DLD1 (cell line): ENCODE measurements around the gene CDRT4.

Experiments
- in situ Hi-C: cut with HindIII; loops from 2 replicates; pipeline ENCODE4 v1.10.0; 2017; ENCODE audit warnings: low sequenced_read_pairs

The CDRT4 gene

DNA sequence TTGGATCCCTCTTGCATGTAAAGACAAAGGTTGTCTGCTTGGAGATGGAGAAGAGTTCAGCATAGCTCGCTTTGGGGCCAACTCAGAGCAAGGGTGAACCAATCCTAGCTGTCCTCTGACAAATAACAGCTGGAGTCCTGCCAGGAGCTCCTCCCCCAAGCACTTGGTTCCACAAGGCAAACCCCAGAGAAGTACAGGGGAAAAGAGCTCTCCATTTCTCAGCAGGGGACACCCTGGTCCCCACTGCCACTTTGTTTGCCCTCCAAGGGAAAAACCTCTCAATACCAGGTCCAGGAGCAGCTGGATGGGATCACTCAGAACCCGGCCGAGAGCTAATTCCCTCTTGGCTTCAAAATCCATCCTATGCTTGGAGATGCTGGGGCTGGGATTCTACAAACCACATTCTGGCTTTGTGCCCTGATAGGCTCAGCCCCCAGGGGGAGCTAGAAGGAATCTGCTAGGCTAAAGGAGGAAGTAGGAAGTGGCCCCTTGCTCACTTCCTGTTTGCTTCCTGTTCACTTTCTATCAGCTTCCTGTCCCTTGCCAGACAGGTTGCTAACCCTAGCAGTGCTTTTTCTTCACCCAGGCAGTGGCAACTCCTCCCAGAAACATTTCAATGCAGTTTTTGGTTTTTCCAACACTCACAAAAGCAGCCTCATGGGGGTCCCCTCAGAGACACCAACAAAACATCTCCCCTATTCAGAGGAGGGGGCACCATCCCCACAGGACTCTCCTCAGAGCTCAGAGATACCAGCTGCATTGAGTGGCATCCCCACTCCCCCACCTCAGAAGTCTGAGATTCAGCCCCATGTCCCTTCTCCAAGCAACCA lies 30.7 kb downstream of the CDRT4 start:
- in situ Hi-C loops: no loop called here

DNA sequence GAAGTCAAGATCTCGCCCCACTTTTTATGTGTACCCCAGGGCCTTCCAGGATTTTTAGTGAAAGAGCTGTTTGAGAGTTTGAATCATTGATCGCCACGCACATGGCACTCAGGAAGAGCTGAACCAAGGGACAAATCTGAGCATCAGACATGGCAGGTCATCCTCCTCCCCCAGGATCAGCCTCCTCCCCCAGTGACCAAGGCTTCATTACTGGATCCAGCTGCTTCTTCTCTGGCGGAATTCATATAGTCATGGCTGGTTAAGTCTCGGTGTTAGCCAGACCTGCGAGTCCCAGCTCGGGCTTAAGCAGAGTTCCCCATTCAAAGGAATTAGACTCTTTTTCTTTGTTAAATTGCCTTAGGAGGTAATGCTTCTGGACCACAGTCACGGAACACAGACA lies 32.5 kb downstream of the CDRT4 start:
- in situ Hi-C loops: no loop called here

DNA sequence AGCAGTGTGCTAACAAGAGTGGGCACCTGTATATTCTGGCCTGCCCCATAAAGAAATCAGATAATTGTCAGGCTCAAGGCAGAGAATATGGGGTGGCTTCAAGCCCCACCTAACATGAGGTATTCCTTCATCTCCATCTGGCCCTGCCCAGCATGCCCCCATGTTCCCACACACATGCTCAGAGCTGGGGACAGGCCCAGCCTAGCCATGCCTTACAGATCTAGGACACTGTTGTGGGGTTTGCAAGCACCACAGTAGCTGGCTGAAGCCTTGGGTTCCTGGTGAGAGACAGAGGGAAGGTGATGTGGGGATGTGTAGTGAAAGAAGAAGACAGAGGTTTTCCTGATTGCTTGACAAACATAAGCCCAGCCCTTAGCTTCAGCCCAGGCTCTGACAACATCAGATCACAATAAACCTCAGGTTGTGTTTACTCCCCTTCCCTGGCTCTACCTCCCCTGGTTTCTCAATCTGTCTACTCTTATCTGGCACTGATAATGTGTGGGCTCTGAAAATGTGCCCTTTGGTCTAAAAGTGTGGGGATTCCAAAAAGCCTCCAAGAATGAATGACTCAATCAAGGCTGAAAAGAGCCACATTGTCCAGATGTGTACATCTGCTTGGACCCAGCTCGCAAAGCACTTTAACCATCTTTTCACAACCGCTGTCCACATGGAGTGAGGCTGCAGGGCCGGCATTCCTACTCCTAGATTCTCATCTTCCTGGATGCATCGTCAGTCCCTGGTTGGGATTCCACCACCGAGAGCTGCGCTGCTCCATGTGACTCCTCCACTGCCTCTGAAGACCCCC lies 34.4 kb downstream of the CDRT4 start:
- in situ Hi-C loops: no loop called here

DNA sequence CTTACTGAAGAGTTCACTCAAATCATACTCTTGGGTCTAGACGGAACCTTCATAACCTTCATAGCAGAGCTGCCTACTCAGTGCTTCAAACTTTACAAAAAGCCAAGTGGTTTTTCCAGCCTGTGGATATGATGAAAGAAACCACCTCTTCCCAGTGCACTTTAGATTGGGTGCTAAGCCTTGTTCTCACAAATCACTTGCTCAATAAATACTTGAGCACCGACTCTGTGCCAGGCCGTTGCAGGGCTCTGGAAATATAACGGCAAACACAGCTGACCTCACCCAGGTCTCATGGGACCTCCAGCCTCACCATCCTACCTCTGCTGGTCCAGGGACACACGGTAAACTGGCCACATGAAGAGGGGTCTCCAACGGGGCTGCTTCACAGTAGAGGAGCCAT lies 35.7 kb downstream of the CDRT4 start:
- in situ Hi-C loops: no loop called here

DNA sequence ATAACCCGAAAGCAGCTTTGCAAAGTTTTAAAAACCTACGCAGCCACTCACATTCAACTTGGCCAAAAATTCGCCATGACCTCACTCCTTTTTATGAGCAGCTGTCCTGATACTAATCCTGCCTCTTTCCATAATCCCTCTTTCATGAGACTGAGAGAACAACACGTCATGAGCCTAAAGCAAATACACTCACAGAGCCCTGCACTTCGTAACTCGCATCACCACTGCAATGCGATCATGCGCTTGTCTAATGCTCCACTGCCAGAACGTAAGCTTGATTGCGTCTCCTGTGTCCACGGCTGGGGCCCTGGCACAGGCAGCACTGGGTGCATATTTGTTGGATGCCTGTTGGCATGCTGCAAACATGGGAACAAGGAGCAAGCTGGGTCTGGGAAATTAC lies 36.2 kb downstream of the CDRT4 start:
- in situ Hi-C loops: no loop called here

DNA sequence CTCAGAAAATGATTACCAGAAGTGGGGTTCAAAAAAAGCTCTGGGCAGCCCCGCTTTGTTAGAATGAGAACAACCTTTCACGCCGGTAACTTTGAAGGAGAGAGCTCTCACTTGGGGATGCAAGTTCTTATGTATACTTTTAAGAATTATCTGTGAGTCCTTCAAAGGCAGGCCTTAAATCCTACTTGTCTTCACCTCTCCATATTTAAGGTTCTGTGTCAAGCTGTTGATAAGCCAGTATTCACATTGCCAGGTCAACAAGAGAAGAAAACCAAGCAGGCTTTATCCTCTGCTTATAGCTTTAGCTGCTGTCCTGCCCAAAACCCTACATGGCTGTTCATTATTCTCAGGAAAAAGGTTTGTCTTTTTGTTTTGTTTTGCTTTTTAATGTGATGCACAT lies 42.9 kb downstream of the CDRT4 start:
- in situ Hi-C loops: no loop called here

DNA sequence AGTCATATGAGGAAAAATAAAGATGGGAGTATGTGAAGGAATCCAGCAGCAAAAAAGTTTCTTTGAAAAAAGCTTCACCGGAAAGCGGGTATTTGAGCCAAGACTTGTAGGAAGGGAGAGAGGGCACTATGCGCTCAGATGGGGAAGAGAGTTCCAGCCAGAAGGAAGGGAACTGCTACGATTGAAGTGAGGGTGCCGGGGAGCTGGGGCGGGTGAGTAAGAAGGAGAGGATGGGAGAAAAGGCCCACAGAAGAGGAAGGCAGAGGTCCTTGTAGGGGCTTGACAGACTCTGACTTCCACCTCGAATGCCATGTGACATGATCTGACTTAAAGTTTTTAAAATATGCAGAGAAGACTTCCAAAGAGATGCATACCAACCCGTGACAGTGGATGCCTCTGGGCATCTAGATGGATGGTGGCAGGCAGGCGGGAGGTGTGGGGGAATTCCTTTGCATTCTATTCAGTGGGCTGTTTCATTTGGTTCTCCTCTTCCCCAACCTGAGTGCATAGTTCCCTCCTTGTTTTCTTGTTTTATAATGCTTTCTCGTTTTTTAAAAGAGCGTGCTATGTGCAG lies 44.9 kb downstream of the CDRT4 start:
- in situ Hi-C loops: no loop called here

DNA sequence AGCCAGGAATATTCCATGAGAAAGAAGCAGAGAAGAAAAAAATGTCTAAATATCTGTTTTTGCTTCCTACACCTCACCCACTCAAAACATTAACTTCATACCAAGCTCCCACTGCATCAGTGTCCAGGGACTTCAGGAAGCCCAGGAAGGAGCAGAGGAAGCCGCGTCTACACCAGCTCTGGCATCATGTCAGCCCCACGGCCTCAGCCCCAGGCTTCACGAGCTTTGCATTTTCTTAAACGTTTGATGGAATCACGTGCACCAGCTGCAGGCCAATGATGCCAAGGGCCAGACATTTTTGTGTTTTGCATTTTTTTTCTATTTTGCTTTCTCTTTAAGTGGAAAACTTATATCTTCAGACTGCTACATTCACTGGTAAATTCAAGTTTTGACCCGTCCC lies 48.6 kb downstream of the CDRT4 start:
- in situ Hi-C loops: no loop called here

DNA sequence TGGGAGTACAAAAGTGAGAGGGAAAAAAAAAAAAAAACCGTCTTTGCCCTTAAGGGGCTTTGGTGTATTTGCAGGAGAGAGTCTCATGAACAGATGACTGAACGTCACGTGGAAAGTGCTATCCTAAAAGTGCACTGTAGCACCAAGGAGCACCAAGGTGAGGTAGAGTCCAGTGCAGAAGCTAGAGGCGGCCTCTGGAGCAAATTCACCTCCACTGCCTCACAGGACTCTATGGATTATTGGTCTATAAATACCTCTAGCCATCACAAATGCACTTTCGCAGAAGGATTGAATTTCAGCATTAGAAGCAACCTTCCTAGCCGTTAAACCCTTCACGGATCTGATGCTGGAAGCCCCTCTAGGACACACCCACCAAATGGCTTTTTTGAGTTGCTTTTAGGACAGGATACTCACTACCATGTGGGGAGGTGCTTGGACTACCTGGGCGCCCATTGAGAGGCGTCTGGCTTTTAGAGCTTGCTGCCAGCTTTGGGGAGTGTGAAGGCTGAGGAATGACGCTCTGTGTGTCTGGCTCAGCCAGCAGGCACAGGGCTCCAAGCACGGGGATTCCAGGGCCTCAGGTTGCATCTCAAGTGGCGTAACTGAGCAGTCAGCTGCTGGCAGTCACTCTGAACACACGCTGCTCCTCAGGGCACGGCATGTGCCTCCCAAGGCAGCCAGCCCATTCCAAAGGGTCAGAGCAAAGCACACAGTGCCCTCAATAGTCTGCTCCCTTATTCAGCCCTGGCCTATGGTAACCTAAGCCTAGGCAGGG lies 52.7 kb downstream of the CDRT4 start:
- in situ Hi-C loops: no loop called here

DNA sequence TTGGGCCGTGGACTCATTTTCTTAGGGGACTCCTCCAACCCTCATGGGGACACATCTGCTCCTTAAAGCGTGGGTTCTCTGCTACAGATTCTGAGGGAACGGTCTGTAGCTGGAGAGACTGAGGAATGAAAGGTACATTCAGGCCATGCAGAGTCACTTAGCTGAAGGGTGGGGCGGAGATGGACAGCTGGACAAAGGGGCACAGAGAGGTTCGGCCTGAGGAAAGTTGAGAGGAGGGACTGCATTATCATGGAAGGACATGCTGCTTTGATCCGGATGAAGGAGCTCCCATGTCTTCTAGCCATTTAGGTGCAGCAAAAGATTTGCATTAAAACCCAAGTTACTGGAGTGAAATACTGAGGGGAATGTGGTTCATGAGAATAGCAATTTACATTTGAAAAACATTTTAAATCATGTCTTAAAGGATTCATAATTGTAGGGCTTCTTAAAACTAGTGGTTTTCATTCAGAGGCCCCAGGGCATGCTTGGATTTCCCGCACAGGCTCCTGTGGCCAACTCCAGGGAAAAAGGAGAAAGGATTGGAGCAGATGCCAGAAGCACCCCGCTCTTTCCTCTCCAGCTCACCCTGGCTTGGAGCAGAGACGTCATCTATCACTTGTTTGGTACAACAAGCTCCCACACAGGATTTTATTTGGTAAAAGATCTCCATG lies 54.2 kb downstream of the CDRT4 start:
- in situ Hi-C loops: no loop called here

DNA sequence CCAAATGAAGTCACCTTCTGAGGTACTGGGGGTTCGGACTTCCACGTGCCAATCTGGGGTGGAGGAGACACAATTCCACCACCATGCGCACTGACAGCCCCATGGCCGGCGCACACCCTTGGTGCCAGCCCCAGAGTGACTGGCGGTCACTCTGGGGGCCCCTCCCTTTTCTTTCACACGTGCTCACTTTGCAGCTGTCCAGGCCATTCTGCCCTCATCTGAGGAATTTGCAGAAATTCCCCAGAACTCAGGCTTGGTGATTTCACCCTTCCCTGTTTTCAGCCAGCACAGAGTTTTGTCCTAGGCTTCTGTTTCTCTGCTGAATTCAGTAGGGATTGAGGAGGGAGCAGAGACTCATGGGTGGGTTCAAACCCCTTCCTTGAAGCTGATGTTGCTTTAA lies 54.8 kb downstream of the CDRT4 start:
- in situ Hi-C loops: no loop called here

DNA sequence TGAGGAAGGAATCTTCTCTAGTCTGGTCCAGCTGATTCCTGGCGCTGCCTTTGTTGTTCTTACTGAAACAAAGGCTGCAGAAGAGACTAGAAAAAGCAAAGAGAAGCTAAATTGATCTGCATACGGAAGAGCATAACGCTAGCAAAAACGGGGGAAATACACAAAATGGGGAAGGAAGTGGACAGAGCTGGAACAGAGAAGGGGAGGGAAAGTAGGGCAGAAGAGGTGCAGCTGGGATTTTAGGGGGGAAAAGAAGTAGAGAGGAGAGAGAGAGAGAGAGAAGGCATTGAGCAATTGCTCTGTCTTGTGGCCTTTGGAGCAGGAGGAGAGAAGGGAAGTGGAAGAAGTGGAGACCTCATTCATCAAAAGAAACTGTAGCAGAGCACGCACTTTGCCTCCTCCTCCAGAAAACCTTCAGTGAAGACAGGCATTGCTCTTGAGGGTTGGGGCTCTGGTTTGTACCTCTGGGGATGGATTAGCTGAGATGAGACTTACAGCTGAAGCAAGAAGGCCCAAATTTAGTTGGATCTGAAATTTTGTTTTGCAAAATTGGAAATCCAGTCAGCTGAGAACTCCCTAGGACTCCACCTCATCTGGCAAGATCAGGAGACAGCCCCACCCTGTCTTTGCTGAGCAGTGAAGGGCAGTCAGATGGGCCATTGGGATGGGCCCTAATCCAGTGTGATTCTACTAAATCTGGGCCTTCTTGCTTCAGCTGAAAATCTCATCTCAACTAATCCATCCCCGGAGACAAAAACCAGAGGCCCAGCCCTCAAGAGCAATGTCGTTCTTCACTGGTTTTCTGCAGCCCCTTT lies 55.8 kb downstream of the CDRT4 start:
- in situ Hi-C loops: no loop called here

DNA sequence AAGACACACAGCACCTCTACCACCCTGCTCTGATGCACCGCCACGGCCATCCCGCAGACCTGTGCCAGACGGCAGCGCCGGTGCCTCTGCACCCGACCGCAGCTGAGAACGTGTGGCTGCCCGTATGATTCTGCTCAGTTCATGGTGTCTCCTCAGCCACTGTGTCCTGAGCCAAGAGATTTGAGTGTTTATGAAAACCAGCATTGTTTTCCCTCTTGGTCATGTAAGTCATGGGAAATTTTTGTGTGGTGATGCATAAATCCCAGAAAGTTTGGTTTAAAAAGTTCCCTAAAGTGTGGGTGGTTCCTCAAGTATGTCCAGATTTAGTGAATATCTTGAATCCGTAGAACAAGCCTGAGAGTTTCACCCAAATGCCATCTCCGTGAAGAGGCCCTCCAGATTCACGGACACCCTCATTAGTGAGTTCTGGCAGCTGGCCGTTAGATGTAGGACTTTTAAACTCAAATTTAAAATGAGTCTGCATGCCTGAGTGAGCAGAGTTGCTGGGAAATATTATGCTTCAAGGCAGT lies 57.6 kb downstream of the CDRT4 start:
- in situ Hi-C loops: no loop called here

DNA sequence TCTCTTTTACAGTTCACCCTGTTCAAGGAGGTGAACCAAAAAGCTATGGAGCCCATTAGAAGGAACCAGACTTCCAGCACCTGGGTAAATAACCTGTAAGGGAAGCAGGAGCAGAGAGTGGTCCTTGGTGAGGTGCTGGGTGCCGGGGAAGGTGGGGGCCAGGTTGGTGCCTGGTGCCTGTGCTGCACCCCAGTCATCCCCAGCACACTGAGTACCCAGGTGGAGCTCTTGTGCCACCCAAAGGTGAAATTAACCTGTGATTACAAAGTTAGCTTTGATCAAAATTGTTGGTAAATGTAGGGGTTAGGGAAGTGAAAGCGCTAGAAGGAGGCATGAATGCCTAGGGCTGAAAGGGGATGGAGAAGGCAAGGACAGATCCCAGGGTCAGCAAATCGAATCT lies 58.6 kb downstream of the CDRT4 start:
- in situ Hi-C loops: no loop called here

DNA sequence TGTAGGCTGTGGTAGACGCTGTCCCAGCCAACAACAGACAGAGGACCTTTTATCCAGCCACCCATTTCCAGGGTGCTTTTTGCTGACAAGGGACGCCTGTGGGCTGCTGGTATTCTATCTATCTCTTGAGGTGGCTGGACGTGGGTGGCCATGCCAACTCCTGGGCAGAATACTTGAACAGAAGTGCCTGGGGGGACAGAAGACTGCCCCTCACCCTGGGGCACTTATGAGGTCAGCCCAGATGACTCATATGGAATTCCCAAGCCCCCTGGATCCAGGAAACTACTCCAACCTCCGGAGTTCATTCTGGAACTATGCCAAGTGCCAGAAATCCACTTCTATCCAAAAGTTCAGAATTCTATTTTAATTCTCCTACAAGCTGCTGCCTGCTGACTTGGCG lies 61.3 kb downstream of the CDRT4 start:
- in situ Hi-C loops: no loop called here

DNA sequence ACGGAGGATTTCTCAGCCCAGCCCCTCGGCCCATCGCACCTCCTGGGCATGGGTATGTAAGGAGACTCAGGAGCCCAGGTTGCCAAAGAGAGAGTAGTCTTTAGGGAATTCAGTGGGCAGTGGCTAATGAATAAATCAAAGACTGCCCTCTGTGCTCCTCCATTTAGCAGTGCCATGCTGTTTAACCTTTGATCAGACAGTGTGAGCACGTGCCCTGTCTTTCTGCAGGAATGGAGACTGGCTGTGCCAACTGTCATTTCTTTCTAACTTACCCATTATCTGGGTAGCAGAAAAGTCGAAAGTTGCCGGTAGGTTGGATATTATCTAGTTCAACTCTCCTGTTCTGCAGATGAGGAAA lies 62.4 kb downstream of the CDRT4 start:
- in situ Hi-C loops: no loop called here

DNA sequence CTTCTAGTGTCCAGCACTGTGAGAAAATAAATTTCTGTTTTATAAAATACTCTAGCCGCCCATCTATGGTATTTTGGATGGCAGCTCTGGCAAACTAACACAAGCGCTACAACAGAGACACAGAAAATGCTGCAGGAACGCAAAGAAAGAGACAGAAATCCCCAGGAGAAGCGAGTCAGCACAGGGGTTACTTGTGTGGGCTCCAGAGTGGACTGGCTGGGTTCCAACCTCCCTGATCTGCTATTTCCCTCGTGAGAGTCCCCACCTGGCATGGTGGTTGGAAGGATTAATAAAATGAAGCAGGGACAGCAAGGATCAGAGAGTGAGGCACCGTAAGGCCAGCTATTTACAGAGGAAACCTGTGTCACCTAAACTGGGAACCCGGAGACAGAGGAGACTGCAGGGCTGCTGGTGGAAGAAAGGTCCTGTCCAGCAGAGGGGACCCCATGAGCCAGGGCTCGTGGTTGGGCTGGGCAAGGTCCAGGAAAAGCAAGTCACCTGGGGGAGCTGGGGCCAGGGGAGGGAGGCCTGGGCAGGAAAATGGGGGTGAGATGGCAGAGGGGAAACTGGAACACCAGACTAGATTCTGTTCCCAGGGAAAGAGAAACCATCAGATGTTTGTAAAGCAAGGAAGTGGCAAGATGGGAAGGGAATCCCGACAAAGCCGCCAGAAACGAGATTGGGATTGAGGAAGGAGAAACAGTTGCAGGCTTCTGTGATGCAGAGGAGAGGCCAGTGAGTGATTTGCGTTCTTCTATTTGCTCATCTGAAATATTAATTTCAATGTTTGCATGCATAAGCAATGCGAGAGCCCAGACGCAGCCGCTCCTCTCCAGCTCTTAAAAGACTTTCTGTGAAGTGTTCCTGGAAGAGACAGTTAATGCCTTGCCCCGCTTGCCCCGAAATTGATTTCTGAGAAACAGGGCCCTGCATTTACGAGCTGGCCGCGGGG lies 63.0 kb downstream of the CDRT4 start:
- in situ Hi-C loops: no loop called here

DNA sequence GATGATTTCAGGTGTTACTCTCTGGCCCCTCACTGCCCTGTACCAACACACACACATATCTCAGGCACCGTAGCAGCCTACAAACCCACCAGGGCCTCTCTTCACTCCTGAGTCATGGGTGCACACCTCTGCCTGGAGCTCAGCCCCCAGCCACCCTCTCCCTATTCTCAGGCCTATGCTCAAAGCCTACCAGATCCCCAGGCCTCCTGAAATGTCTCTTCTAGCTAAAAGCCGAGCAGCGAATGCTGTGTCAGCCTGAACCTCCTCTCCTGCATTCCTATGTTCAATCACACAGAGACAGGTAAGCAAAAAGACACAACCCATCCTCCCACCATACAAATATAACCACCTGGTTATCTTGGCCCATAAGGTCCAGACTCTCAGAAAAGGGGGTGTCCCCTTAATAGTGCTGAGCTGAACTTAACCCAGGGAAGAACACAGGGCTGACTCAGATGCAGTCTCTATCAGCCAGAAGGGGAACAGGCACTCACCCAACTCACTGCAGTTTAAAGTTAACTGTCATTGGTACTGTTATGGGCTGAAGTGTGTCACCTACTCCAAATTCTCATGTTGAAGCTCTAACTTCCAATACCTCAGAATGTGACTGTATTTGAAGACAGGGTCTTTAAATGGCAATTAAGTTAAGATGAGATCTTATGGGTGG lies 64.0 kb downstream of the CDRT4 start:
- in situ Hi-C loops: no loop called here
